C4-2B (cell line): ENCODE data around the gene SAG.
A peak's percentile ranks its signal among the peaks of the same experiment; 100 is the strongest.

ENCODE experiments used
- H3K27ac ChIP-seq: fragments of 450-650 bp; 2 replicates; pipeline ENCODE4 v1.5.1; 2017
- CTCF ChIP-seq: fragments of 450-650 bp; conservative IDR thresholded peaks from 2 replicates; pipeline ENCODE4 v1.5.1; 2017; ENCODE audit warnings: mild to moderate bottlenecking
- ZFX ChIP-seq: fragments of 450-650 bp; IDR thresholded peaks from 2 replicates; pipeline ENCODE4 v1.6.1; 2017

SAG gene

GRCh38 chr2:233379034-233379433, 71.4 kb downstream of the SAG start:
- no peak overlapping the region for H3K27ac ChIP-seq
- no peak for TF ChIP-seq CTCF
- TF ChIP-seq ZFX: no peak

- TF ChIP-seq ZFX (no peak), CTCF (no peak)
- no peak overlapping the region for H3K27ac ChIP-seq
Observed at GRCh38 chr2:233379441-233379840, 71.8 kb downstream of the SAG start.

- TF ChIP-seq CTCF (no peak), ZFX (no peak)
- no peak overlapping the region; the same call in 1 of the 2 replicates for H3K27ac ChIP-seq
Observed at GRCh38 chr2:233380132-233380895, 72.7 kb downstream of the SAG start.

GRCh38 chr2:233380995-233381637, 73.5 kb downstream of the SAG start:
- no peak for TF ChIP-seq CTCF
- no peak for TF ChIP-seq ZFX
- H3K27ac ChIP-seq: no peak overlapping the region; the same call in 1 of the 2 replicates

- peak overlapping the region; percentile 35; the same call in 1 of the 2 replicates for H3K27ac ChIP-seq
- TF ChIP-seq ZFX: no peak
Observed at GRCh38 chr2:233381638-233381995, 74.0 kb downstream of the SAG start.

- TF ChIP-seq CTCF (no peak), ZFX (no peak)
- H3K27ac ChIP-seq: no peak overlapping the region
Observed at GRCh38 chr2:233384015-233384414, 76.4 kb downstream of the SAG start.

- TF ChIP-seq ZFX: no peak
- TF ChIP-seq CTCF: no peak
- H3K27ac ChIP-seq: no peak overlapping the region
Observed at GRCh38 chr2:233384811-233385488, 77.3 kb downstream of the SAG start.
